Stimulated activated CD4-positive, alpha-beta T cell treated with anti-CD3 and anti-CD28 coated beads, Interleukin-1b, Interleukin-23, amount 100 ng/mL, for 1 hour (primary cell): ENCODE data around the gene PPP1R3D.

ENCODE experiments used
- DNase-seq, 2 donors: peaks; one replicate each; pipeline ENCODE4 v3.0.0-alpha.2; 2020; ENCODE audit warnings: low read depth in 2 of 2

Gene PPP1R3D

GRCh38 chr20:59948212-59948611 is 8.1 kb upstream of the PPP1R3D start:
- DNase-seq: no peak

- DNase-seq: no peak
Observed at GRCh38 chr20:59947376-59947775, 7.3 kb upstream of the PPP1R3D start.

- no peak for DNase-seq
Observed at GRCh38 chr20:59945731-59946130, 5.6 kb upstream of the PPP1R3D start.

GRCh38 chr20:59945175-59945574 is 5.1 kb upstream of the PPP1R3D start:
- no peak for DNase-seq

DNA sequence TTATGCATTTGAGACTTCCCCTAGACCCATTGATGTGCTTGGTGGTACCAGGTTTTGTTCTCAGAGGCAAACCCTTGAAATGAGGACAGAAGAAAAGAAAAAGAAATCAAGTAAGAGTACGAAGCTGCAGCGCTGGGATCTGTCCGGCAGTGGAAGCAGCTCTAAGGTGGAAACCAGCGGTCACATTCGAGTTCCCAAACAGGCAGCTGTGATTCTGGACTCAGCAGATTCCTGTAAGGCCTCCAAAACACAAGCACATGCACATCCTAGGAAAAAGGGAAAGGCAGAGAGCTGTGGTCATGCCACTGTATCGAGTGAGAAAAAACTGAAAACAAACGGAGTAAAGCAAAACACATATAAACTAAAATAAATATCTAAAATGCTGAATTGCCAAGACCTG is 4.6 kb upstream of the PPP1R3D start:
- DNase-seq: no peak

DNA sequence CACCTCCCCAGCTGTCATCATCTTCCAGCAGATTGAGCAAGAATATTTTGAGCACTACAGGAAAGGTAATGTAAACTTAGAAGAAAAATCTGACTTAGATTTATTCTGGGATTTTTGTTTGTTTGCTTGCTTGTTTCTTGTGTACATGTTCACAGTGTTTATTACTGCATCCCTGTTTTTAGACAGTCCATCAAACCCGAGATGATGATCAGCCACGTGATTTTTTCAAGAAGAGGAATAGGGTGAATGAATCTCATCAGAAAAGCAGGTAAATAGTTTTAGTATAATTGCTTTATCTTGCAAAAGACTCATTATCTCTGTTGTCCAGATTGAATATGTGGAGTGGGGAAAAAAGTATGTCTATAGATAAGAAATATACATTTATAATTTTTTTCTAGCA is 2.1 kb upstream of the PPP1R3D start:
- no peak for DNase-seq

- DNase-seq: no peak
Observed at GRCh38 chr20:59940956-59941294, 820 bp upstream of the PPP1R3D start.

DNA sequence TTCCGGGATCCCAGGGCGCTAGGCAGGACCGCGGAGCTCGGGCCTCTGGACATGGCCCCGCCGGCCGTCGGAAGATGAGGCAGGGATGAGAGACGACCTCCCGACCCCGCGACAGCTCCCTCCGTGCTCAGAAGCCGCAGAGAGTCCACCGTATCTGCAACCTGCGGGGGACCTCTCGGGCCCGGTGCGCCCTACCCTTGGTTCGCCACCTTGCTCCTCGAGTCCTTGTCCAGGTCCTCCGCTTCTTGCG is 301 bp downstream of the PPP1R3D start:
- DNase-seq: no peak

DNA sequence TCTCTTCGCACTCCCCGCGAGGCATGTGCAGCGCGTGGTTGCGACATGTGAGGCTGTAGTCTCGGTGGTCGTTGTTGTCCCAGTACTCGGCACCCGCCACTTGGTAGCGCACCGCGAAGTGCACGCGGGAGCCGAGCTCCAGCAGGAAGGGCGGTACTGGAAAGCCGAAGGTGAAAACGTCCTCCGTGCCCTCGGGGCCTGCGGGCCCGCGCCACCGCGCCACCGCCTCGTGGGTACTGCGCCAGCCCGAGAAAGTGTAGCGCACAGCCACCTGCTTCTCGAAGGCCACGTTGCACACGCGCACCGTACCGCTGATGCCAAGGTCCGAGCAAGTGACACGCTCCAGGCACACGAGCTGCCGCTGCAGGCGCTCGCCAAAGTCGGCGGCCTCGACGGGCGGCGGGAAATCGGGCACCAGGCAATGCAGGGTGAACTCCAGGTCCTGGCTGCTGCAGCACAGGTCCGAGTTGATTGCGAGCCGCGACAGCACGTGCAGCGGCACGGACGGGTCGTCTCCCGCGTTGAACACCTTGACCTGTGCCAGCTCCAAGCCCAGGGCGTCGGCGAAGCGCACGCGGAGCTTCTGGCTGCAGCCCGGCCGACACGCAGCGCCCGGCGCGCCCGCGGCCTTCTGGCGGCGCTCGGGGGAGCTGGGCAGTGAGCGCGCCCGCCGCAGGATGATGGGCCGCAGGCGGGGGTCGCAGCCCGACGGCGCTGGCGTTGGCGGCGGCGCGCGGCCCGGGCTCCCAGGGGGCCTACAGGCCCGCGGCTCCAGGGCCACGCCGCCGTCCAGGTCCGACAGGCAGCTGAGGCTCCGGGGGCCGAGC is 840 bp downstream of the PPP1R3D start:
- no peak for DNase-seq

GRCh38 chr20:59938696-59939051 is 1.4 kb downstream of the PPP1R3D start:
- DNase-seq: no peak

DNA sequence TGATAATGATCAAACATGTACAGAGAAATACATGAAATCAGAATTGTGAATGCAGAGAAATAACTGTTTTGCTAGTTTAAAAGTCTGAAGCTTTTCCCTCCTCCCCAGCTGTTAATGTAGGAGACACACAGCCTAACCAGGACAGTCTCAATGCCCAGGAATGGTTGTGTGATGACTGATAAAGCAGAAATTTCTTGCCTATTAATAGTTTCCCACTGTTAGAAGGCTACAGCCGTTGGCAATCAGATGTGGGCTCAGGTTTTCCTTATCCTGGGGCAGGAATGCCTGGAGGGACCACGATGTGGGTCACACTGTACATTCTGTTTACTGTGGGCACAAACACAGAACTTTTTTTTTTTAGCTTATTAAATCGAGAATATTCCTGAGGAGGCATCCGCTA is 1.9 kb downstream of the PPP1R3D start:
- no peak for DNase-seq

DNA sequence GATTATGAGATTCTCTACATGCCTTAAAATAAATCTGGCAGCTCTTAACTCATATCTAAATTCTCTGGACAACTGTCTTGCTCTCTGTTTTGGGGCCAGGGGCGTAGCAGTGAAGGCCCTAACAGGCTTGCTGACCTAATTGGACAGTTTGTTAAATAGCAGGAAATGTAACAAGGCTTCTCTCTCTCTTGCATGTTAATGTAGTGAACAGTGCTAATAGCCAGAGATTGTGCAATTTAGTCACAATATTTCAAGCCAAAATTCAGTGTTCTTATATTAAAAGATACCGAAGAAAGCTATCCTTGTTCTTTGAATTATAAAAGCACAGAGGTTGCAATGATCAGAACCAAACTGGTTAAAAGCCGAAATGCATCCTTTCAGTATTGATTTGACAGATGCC is 3.0 kb downstream of the PPP1R3D start:
- DNase-seq: no peak

GRCh38 chr20:59936409-59936808 is 3.7 kb downstream of the PPP1R3D start:
- no peak for DNase-seq

GRCh38 chr20:59935457-59936185 is 4.5 kb downstream of the PPP1R3D start:
- no peak for DNase-seq

- peak in 1 of 2 donors; percentile 58 for DNase-seq
Observed at GRCh38 chr20:59933849-59934585, 6.1 kb downstream of the PPP1R3D start.

GRCh38 chr20:59933296-59933848 is 6.7 kb downstream of the PPP1R3D start, which contains the start of gene SYCP2:
TSS of gene SYCP2 (minus strand) at chr20:59933637. CDS start at chr20:59922413, 11,224 bp downstream.
- DNase-seq: peak in 1 of 2 donors; percentile 37

GRCh38 chr20:59932616-59933295 is 7.3 kb downstream of the PPP1R3D start:
- no peak for DNase-seq

- no peak for DNase-seq
Observed at GRCh38 chr20:59931511-59932312, 8.4 kb downstream of the PPP1R3D start.

GRCh38 chr20:59925899-59926298 is 14.2 kb downstream of the PPP1R3D start:
- no peak for DNase-seq

DNA sequence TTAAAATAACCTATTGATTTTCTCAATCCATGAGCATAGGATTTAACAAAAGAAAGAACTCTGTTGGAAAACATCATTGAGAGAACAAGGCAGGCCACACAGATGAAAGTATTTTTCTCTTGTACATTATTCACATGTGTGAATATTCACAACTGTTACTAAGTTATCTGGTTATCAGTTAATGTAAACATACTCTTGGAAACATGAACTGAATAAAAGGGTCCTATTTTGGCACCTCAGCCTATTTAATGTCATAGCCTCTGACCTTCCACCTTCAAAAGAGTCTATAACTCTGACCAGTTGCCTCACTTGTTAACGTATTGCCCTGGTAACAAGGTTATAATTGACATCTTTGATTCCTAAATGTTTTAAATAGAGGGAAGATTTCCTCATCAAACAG is 14.7 kb downstream of the PPP1R3D start:
- DNase-seq: no peak

DNA sequence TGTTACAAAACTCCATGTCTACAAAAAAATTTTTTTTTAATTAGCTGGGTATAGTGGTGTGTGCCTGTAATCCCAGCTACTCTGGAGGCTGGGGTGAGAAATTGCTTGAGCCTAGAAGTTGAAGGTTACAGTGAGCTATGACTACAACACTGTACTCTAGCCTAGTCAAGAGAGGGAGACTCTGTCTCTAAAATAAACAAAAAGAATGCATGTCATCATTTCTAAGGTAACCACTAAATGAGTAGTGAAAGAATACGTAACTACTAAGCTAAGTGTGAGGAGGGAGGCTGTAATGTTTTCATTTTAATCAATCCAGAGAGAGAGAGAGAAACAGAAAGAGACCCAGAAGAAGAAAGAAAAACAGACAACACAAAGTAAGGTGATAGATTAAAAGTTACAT is 16.6 kb downstream of the PPP1R3D start:
- no peak for DNase-seq
